H9 (cell line): ENCODE results near the gene ZNF521. TPM values are rescaled to one million over a fixed set of nuclear protein-coding genes. Genes with fewer than 3 reads are reported as not detected.

Experiments used
- DNase-seq: peaks from one replicate; pipeline ENCODE4 v3.0.0-alpha.2; 2017
- H2AFZ ChIP-seq: one replicate; pipeline ENCODE4 v1.6.1; 2013; ENCODE audit warnings: mild to moderate bottlenecking, low read length, control low read depth, moderate library complexity
- H2AK5ac ChIP-seq: 2 replicates; pipeline ENCODE4 v1.6.1; 2013; ENCODE audit warnings: low read length, control low read depth, mixed read lengths; ENCODE audit not compliant: insufficient read length
- H2BK120ac ChIP-seq: one replicate; pipeline ENCODE4 v1.6.1; 2013; ENCODE audit warnings: low read depth, mild to moderate bottlenecking, low read length, control low read depth, inconsistent platforms; ENCODE audit not compliant: poor library complexity, severe bottlenecking
- H2BK12ac ChIP-seq: 2 replicates; pipeline ENCODE4 v1.6.1; 2013; ENCODE audit warnings: low read length, control low read depth, mixed read lengths, low read depth; ENCODE audit not compliant: insufficient read length
- H2BK15ac ChIP-seq: 2 replicates; pipeline ENCODE4 v1.6.1; 2013; ENCODE audit warnings: low read depth, low read length, control low read depth
- H2BK20ac ChIP-seq: one replicate; pipeline ENCODE4 v1.6.1; 2013; ENCODE audit warnings: low read depth, mild to moderate bottlenecking, low read length, control low read depth, inconsistent platforms; ENCODE audit not compliant: poor library complexity, severe bottlenecking
- H2BK5ac ChIP-seq: 2 replicates; pipeline ENCODE4 v1.6.1; 2013; ENCODE audit warnings: low read length, control low read depth, mixed read lengths; ENCODE audit not compliant: insufficient read length
- H3K14ac ChIP-seq: 2 replicates; pipeline ENCODE4 v1.6.1; 2013; ENCODE audit warnings: low read length, control low read depth; ENCODE audit not compliant: insufficient read depth
- H3K18ac ChIP-seq: 2 replicates; pipeline ENCODE4 v1.6.1; 2013; ENCODE audit warnings: low read depth, mild to moderate bottlenecking, mixed read lengths, low read length, control low read depth; ENCODE audit not compliant: insufficient read length
- H3K23ac ChIP-seq: 2 replicates; pipeline ENCODE4 v1.6.1; 2013; ENCODE audit warnings: low read length, control low read depth, mixed read lengths, low read depth; ENCODE audit not compliant: insufficient read length
- H3K23me2 ChIP-seq: 2 replicates; pipeline ENCODE4 v1.6.1; 2013; ENCODE audit warnings: low read depth, mild to moderate bottlenecking, mixed read lengths, low read length, control low read depth; ENCODE audit not compliant: insufficient read length, poor library complexity, severe bottlenecking
- H3K27ac ChIP-seq: 2 replicates; pipeline ENCODE4 v1.5.1; 2013; ENCODE audit warnings: low read length, control low read depth, mixed read lengths, low read depth; ENCODE audit not compliant: insufficient read length
- H3K27me3 ChIP-seq: 2 replicates; pipeline ENCODE4 v1.6.1; 2013; ENCODE audit warnings: low read length, control low read depth, inconsistent platforms; ENCODE audit not compliant: insufficient read depth
- H3K4ac ChIP-seq: 2 replicates; pipeline ENCODE4 v1.6.1; 2013; ENCODE audit warnings: low read depth, mild to moderate bottlenecking, control low read depth, inconsistent platforms, low read length, moderate library complexity
- H3K4me1 ChIP-seq: 2 replicates; pipeline ENCODE4 v1.6.1; 2013; ENCODE audit warnings: low read length, control low read depth, inconsistent platforms; ENCODE audit not compliant: insufficient read depth
- H3K4me2 ChIP-seq: 2 replicates; pipeline ENCODE4 v1.6.1; 2013; ENCODE audit warnings: low read length, control low read depth, mixed read lengths; ENCODE audit not compliant: insufficient read length, insufficient read depth
- H3K56ac ChIP-seq: 2 replicates; pipeline ENCODE4 v1.6.1; 2013; ENCODE audit warnings: low read depth, mild to moderate bottlenecking, mixed read lengths, low read length, control low read depth; ENCODE audit not compliant: insufficient read length
- H3K79me1 ChIP-seq: 2 replicates; pipeline ENCODE4 v1.6.1; 2013; ENCODE audit warnings: low read depth, mild to moderate bottlenecking, moderate library complexity, low read length, control low read depth, inconsistent platforms; ENCODE audit not compliant: insufficient read depth, poor library complexity, severe bottlenecking
- H3K79me2 ChIP-seq: 2 replicates; pipeline ENCODE4 v1.6.1; 2013; ENCODE audit warnings: low read length, control low read depth, inconsistent platforms; ENCODE audit not compliant: insufficient read depth
- H3K9ac ChIP-seq: 2 replicates; pipeline ENCODE4 v1.6.1; 2013; ENCODE audit warnings: low read length, control low read depth, mixed read lengths; ENCODE audit not compliant: insufficient read length; ENCODE audit errors: extremely low read depth
- H3K9me3 ChIP-seq: one replicate; pipeline ENCODE4 v1.6.1; 2013; ENCODE audit warnings: low read depth, low read length, inconsistent platforms; ENCODE audit not compliant: control insufficient read depth
- H3T11ph ChIP-seq: one replicate; pipeline ENCODE4 v1.6.1; 2013; ENCODE audit warnings: mild to moderate bottlenecking, low read length, control low read depth, inconsistent platforms
- H4K20me1 ChIP-seq: one replicate; pipeline ENCODE4 v1.6.1; 2013; ENCODE audit not compliant: control insufficient read depth, insufficient read length, insufficient read depth
- H4K5ac ChIP-seq: 2 replicates; pipeline ENCODE4 v1.6.1; 2013; ENCODE audit warnings: low read depth, mild to moderate bottlenecking, mixed read lengths, low read length, control low read depth; ENCODE audit not compliant: insufficient read length
- H4K8ac ChIP-seq: replicated peaks from 2 replicates; pipeline ENCODE4 v1.6.1; 2013; ENCODE audit warnings: low read length, control low read depth, mixed read lengths, low read depth; ENCODE audit not compliant: insufficient read length
- H4K91ac ChIP-seq: 2 replicates; pipeline ENCODE4 v1.6.1; 2013; ENCODE audit warnings: low read depth, mild to moderate bottlenecking, moderate library complexity, mixed read lengths, low read length, control low read depth; ENCODE audit not compliant: insufficient read length
- H3K27ac Mint-ChIP-seq, 3 experiments: 2 replicates in 2 of 3; 3 replicates in 1 of 3; pipeline ENCODE4 v1.8.0; 2020 to 2021; ENCODE audit warnings: mixed read lengths in 3 of 3, mild to moderate bottlenecking in 1 of 3, moderate library complexity in 1 of 3
- H3K27me3 Mint-ChIP-seq: 2 replicates; pipeline ENCODE4 v1.8.0; 2021; ENCODE audit warnings: low read depth, mild to moderate bottlenecking, moderate library complexity, mixed read lengths
- H3K36me3 Mint-ChIP-seq, 3 experiments: 2 replicates in 2 of 3; 3 replicates in 1 of 3; pipeline ENCODE4 v1.8.0; 2020 to 2021; ENCODE audit warnings: low read depth in 3 of 3, mixed read lengths in 3 of 3; ENCODE audit not compliant: insufficient read depth in 1 of 3
- H3K4me1 Mint-ChIP-seq, 2 experiments: 2 replicates each; pipeline ENCODE4 v1.8.0; 2020; ENCODE audit warnings: mixed read lengths in 2 of 2
- H3K4me3 Mint-ChIP-seq, 2 experiments: 2 replicates in 1 of 2; 3 replicates in 1 of 2; pipeline ENCODE4 v1.8.0; 2020 to 2021; ENCODE audit warnings: mild to moderate bottlenecking in 2 of 2, mixed read lengths in 2 of 2, moderate library complexity in 1 of 2
- H3K9me3 Mint-ChIP-seq, 2 experiments: 2 replicates in 1 of 2; 3 replicates in 1 of 2; pipeline ENCODE4 v1.8.0; 2020; ENCODE audit warnings: mild to moderate bottlenecking in 2 of 2, mixed read lengths in 2 of 2, moderate library complexity in 1 of 2
- CTCF ChIP-seq: fragments of 200-600 bp; sonication (generic); conservative IDR thresholded peaks from 3 replicates; pipeline ENCODE4 v1.8.0; 2021; ENCODE audit warnings: antibody characterized with exemption, mild to moderate bottlenecking
- WGBS: extraction: QIAGEN DNeasy Blood & Tissue Kit; methylation state at CpG from one replicate; pipeline ENCODE4 v1.1.7; 2013; ENCODE audit warnings: missing lambda C conversion rate, low lambda C conversion rate, mixed read lengths; ENCODE audit not compliant: insufficient read length; ENCODE audit errors: extremely low coverage; 5-methylcytosine and 5-hydroxymethylcytosine counted together
- total RNA-seq: library from RNA; stranded (reverse); gene quantifications from 2 replicates; pipeline ENCODE4 v1.2.1, GENCODE V29; 2021

The ZNF521 gene
- total RNA-seq, 1 experiment from 2014 or later: 3.3 TPM

DNA sequence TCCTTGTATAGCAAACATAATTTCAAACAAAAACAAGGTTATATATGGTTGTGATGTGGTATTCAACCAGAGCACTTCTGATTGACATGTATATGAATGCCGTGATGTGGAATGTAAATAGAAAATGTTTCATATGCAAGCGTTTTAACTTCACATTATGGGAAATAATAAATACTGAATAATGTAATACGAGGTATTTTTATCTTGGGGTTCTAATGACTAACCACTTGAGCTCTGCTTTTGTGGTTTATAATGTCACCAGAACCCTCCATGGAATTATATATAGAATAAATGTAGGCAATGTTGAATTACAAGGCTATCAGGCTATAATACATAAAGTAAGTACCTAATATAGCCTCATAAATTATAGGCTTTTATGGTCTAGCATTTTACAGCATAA lies 72.4 kb downstream of the ZNF521 start:
- Histone ChIP-seq H2AFZ (no peak overlapping the region), H3K4me1 (peaks cover 7% of the 10 kb centered on the region; the same call in 1 of the 2 replicates), H3K23me2 (no peaks in the 10 kb centered on the region), H3K27me3 (no peaks in the 10 kb centered on the region), H2BK20ac (no peak overlapping the region), H3K56ac (no peak overlapping the region), H3K79me2 (no peaks in the 10 kb centered on the region), H3T11ph (no peak overlapping the region), H2AK5ac (no peak overlapping the region), H4K5ac (no peak overlapping the region), H3K4me2 (no peak overlapping the region), H3K27ac (no peak overlapping the region), H3K9ac (no peak overlapping the region), H3K4ac (no peak overlapping the region), H2BK5ac (no peak overlapping the region), H4K91ac (no peak overlapping the region), H2BK120ac (no peak overlapping the region), H3K9me3 (no peaks in the 10 kb centered on the region), H2BK12ac (no peak overlapping the region), H4K8ac (no peak overlapping the region), H3K23ac (no peak overlapping the region), H3K79me1 (no peaks in the 10 kb centered on the region), H3K14ac (no peak overlapping the region), H4K20me1 (no peaks in the 10 kb centered on the region), H2BK15ac (no peak overlapping the region), H3K18ac (no peak overlapping the region)
- H3K36me3 Mint-ChIP-seq: no peaks in the 10 kb centered on the region
- H3K9me3 Mint-ChIP-seq: no peaks in the 10 kb centered on the region; a peak in 1 of 5 replicates
- H3K4me3 Mint-ChIP-seq: no peak overlapping the region
- no peak for TF ChIP-seq CTCF
- DNase-seq: no peak
- WGBS: no CpG with 5 or more reads among the region's 3 CpGs
- H3K4me1 Mint-ChIP-seq: peaks cover 20 to 30% of the 10 kb centered on the region in 2 experiments
- no peak overlapping the region for H3K27ac Mint-ChIP-seq
- H3K27me3 Mint-ChIP-seq: no peaks in the 10 kb centered on the region; the same call in 1 of the 2 replicates
